ENCODE measurements around the gene ZNF529. TPM values are rescaled to one million over a fixed set of nuclear protein-coding genes. Genes with fewer than 3 reads are reported as not detected.
A peak's percentile ranks its signal among the peaks of the same experiment; 100 is the strongest.

Gene ZNF529
- total and polyA plus RNA-seq, 10 of the 15 experiments (the other 5 are each of a cell fraction or from before 2014, with no cell fraction given): 1.8 to 12.5 (median 4.5) TPM

DNA sequence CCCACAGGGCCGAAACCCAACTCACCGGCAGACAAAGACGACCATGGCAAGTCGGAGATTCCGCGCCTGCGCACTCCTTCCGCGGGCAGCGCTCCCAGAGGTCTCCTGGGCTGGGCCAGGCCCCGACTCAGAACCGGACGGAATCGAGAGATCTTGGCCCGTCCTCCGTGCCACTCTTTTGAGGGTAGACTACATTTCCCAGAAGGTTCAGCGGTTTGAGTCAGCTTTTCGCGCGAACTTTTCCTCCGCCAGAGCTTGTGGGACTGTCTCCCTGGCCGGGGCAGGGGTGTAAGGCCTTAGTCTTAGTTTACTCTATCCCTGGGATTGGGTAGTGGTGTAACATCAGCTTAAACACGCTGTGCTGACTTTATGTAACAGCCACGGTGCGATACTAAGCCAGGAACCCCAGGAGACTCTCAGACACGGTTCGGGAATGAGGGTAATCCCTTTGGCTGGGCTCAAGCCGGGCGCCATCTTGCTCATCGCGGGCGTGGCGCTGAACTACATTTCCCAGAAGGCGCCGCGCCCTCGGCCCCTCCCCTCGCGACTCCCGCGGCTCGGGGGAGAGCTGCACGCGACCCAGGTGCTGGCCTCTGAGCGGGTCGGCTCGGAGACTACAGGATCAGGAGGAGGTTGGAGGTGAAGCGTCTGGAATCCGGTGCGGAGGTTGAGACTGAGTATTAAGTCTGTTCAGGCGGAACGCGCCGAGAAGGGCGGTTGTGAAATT is 44.7 kb downstream of the ZNF529 start, which contains the start of gene ZNF260 (continued):
- TF ChIP-seq REST (IDR thresholded peaks at IDR 0.05; ENCODE audit: low read depth, low read length): no peak
- TF ChIP-seq ZNF274 (IDR thresholded peaks at IDR 0.05; ENCODE audit: insufficient read depth, insufficient read length): no peak
- TF ChIP-seq CBFB (IDR thresholded peaks at IDR 0.05; ENCODE audit: low read depth): no peak
- TF ChIP-seq KLF5 (IDR thresholded peaks at IDR 0.05; ENCODE audit: partially characterized antibody): peak; percentile 16
- peak; percentile 32; the same call in 1 of the 2 replicates for TF ChIP-seq TCF3 (IDR thresholded peaks at IDR 0.05; ENCODE audit: borderline replicate concordance, insufficient read depth, low read depth, low read length)
- no peak for TF ChIP-seq CHD4 (IDR thresholded peaks at IDR 0.05)
- TF ChIP-seq HDAC6 (IDR thresholded peaks at IDR 0.05; ENCODE audit: unreplicated experiment): no peak
- TF ChIP-seq ESRRA (IDR thresholded peaks at IDR 0.05; ENCODE audit: low read length): no peak
- TF ChIP-seq CBX5 (IDR thresholded peaks at IDR 0.05; ENCODE audit: low read depth): peak; percentile 66; the same call in 1 of the 2 replicates
- TF ChIP-seq NFIC (IDR thresholded peaks at IDR 0.05; ENCODE audit: low read depth, low read length): no peak
- no peak for TF ChIP-seq ZNF622 (IDR thresholded peaks at IDR 0.05)
- TF ChIP-seq FOXK2 (IDR thresholded peaks at IDR 0.05): no peak
- no peak for TF ChIP-seq IRF5 (IDR thresholded peaks at IDR 0.05; ENCODE audit: borderline replicate concordance)
- TF ChIP-seq WRNIP1 (IDR thresholded peaks at IDR 0.05; ENCODE audit: borderline replicate concordance, low read depth, low read length): no peak
- no peak for TF ChIP-seq MYC (IDR thresholded peaks at IDR 0.05; ENCODE audit: insufficient read depth, insufficient read length, insufficient replicate concordance, low read length, severe bottlenecking)
- TF ChIP-seq CBX3 (IDR thresholded peaks at IDR 0.05; ENCODE audit: borderline replicate concordance, low read depth): no peak
- TF ChIP-seq, protein P1, sequence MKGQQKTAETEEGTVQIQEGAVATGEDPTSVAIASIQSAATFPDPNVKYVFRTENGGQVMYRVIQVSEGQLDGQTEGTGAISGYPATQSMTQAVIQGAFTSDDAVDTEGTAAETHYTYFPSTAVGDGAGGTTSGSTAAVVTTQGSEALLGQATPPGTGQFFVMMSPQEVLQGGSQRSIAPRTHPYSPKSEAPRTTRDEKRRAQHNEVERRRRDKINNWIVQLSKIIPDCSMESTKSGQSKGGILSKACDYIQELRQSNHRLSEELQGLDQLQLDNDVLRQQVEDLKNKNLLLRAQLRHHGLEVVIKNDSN (IDR thresholded peaks at IDR 0.05; ENCODE audit: borderline replicate concordance, extremely low read length, insufficient read depth, low read depth, low read length): no peak
- no peak for TF ChIP-seq STAT1 (conservative IDR thresholded peaks at IDR 0.05)
- TF ChIP-seq BCL11A (IDR thresholded peaks at IDR 0.05; ENCODE audit: low read depth, low read length): no peak
- no peak for TF ChIP-seq NFXL1 (IDR thresholded peaks at IDR 0.05; ENCODE audit: borderline replicate concordance)
- TF ChIP-seq ZNF207 (IDR thresholded peaks at IDR 0.05; ENCODE audit: borderline replicate concordance): peak; percentile 19; the same call in 1 of the 2 replicates

Measured in GM12878 (cell line).